DOHH2 (cell line): Measurements from ENCODE around the gene VDAC2.
A peak's percentile ranks its signal among the peaks of the same experiment; 100 is the strongest.
"Not testable (repeated sequence)": the region's sequence is repeated elsewhere in the genome, so short reads cannot be mapped to it uniquely, and the experiment has no call there.

Source experiments
- H3F3A ChIP-seq: fragments of 200-600 bp; sonication (generic), shearing (Covaris generic); 2 replicates; pipeline ENCODE4 v1.6.0; 2016; ENCODE audit warnings: antibody characterized with exemption, mild to moderate bottlenecking; ENCODE audit not compliant: control insufficient read depth, insufficient read depth
- H3K27ac ChIP-seq: fragments of 200-600 bp; sonication (generic); 2 replicates; pipeline ENCODE4 v1.5.1; 2014; ENCODE audit warnings: low read depth, mild to moderate bottlenecking, low read length, moderate library complexity
- H3K27me3 ChIP-seq: fragments of 200-600 bp; sonication (generic); 2 replicates; pipeline ENCODE4 v1.6.1; 2014; ENCODE audit warnings: mild to moderate bottlenecking, low read length, mixed read lengths; ENCODE audit not compliant: control insufficient read depth
- H3K36me3 ChIP-seq: fragments of 200-600 bp; sonication (generic); 2 replicates; pipeline ENCODE4 v1.6.1; 2014; ENCODE audit warnings: mild to moderate bottlenecking, low read length, moderate library complexity, mixed read lengths; ENCODE audit not compliant: control insufficient read depth
- H3K4me1 ChIP-seq: fragments of 200-600 bp; sonication (generic); 2 replicates; pipeline ENCODE4 v1.6.1; 2014; ENCODE audit warnings: mild to moderate bottlenecking, low read length, mixed read lengths; ENCODE audit not compliant: control insufficient read depth
- H3K4me2 ChIP-seq: fragments of 200-600 bp; sonication (generic); 2 replicates; pipeline ENCODE4 v1.6.0; 2014; ENCODE audit warnings: mild to moderate bottlenecking, low read length, moderate library complexity
- H3K4me3 ChIP-seq: fragments of 200-600 bp; sonication (generic); 2 replicates; pipeline ENCODE4 v1.5.1; 2014; ENCODE audit warnings: mild to moderate bottlenecking, low read length, mixed read lengths
- H3K79me2 ChIP-seq: fragments of 200-600 bp; sonication (generic); 2 replicates; pipeline ENCODE4 v1.6.1; 2014; ENCODE audit warnings: mild to moderate bottlenecking, low read length, mixed read lengths; ENCODE audit not compliant: control insufficient read depth
- H3K9me2 ChIP-seq: fragments of 200-600 bp; sonication (generic); replicated peaks from 2 replicates; pipeline ENCODE4 v1.6.1; 2014; ENCODE audit warnings: mild to moderate bottlenecking, low read length, mixed read lengths; ENCODE audit not compliant: control insufficient read depth
- H3K9me3 ChIP-seq: fragments of 200-600 bp; sonication (generic); 2 replicates; pipeline ENCODE4 v1.6.1; 2014; ENCODE audit warnings: antibody characterized with exemption, low read length, mixed read lengths; ENCODE audit not compliant: control insufficient read depth, insufficient read depth
- H4K20me1 ChIP-seq: fragments of 200-600 bp; sonication (generic); 2 replicates; pipeline ENCODE4 v1.6.0; 2014; ENCODE audit warnings: low read depth, mild to moderate bottlenecking, antibody characterized with exemption, low read length, moderate library complexity; ENCODE audit not compliant: control insufficient read depth, insufficient read depth
- CTCF ChIP-seq: fragments of 200-600 bp; sonication (generic); IDR thresholded peaks from one replicate; pipeline ENCODE4 v1.5.1; 2014; ENCODE audit warnings: antibody characterized with exemption, mild to moderate bottlenecking, low read depth, low read length; ENCODE audit not compliant: poor library complexity, severe bottlenecking
- EZH2phosphoT487 ChIP-seq: fragments of 200-600 bp; sonication (generic); IDR thresholded peaks from 2 replicates; pipeline ENCODE4 v1.6.1; 2017; ENCODE audit warnings: borderline replicate concordance, mild to moderate bottlenecking, antibody characterized with exemption, low read length, moderate library complexity, mixed read lengths

Gene VDAC2

GRCh38 chr10:75211007-75211691, 553 bp downstream of the VDAC2 start:
- Histone ChIP-seq H3K4me3 (peak overlapping the region; percentile 89), H3K27ac (peak overlapping the region; percentile 80), H3F3A (no peaks in the 10 kb centered on the region), H3K27me3 (no peaks in the 10 kb centered on the region), H3K36me3 (peaks cover 50% of the 10 kb centered on the region), H4K20me1 (peaks cover 9% of the 10 kb centered on the region; the same call in 1 of the 2 replicates), H3K9me3 (no peaks in the 10 kb centered on the region), H3K4me2 (peak overlapping the region; percentile 93), H3K9me2 (no peaks in the 10 kb centered on the region), H3K79me2 (peaks cover 56% of the 10 kb centered on the region), H3K4me1 (peaks cover 23% of the 10 kb centered on the region)
- TF ChIP-seq CTCF (no peak), EZH2phosphoT487 (no peak)

- no peak overlapping the region for H3K27ac ChIP-seq
- H4K20me1 ChIP-seq: peaks cover 9% of the 10 kb centered on the region; the same call in 1 of the 2 replicates
- H3K4me2 ChIP-seq: peak overlapping the region; percentile 93
- no peaks in the 10 kb centered on the region for H3F3A ChIP-seq
- H3K9me3 ChIP-seq: no peaks in the 10 kb centered on the region
- H3K27me3 ChIP-seq: no peaks in the 10 kb centered on the region
- peak overlapping the region; percentile 89 for H3K4me3 ChIP-seq
- peaks cover 62% of the 10 kb centered on the region for H3K36me3 ChIP-seq
- H3K79me2 ChIP-seq: peaks cover 68% of the 10 kb centered on the region
- no peaks in the 10 kb centered on the region for H3K9me2 ChIP-seq
- H3K4me1 ChIP-seq: peaks cover 23% of the 10 kb centered on the region
- no peak for TF ChIP-seq EZH2phosphoT487
- TF ChIP-seq CTCF: no peak
These were observed 1.7 kb downstream of the VDAC2 start for GRCh38 chr10:75212343-75212742.

- Histone ChIP-seq H3K36me3 (peaks cover 94% of the 10 kb centered on the region), H3F3A (peaks cover 12% of the 10 kb centered on the region; the same call in 1 of the 2 replicates), H3K4me1 (0 out of 2 replicates have a peak, but pooled peaks cover 4% of the 10 kb centered on the region), H3K9me2 (no peaks in the 10 kb centered on the region), H3K9me3 (no peaks in the 10 kb centered on the region), H3K27me3 (no peaks in the 10 kb centered on the region), H3K4me2 (no peak overlapping the region), H3K27ac (no peak overlapping the region), H3K4me3 (no peak overlapping the region), H3K79me2 (peaks cover 91% of the 10 kb centered on the region), H4K20me1 (peaks cover 14% of the 10 kb centered on the region; the same call in 1 of the 2 replicates)
- no peak for TF ChIP-seq EZH2phosphoT487
These were observed 9.7 kb downstream of the VDAC2 start for GRCh38 chr10:75220274-75220673.

GRCh38 chr10:75221492-75221891, 10.9 kb downstream of the VDAC2 start:
- H3K4me2 ChIP-seq, H3K4me3 ChIP-seq, H3K9me2 ChIP-seq, H3K27ac ChIP-seq, H3K4me1 ChIP-seq, H3K27me3 ChIP-seq, H3K9me3 ChIP-seq: not testable (repeated sequence)
- Histone ChIP-seq H4K20me1 (peaks cover 17% of the 10 kb centered on the region; the same call in 1 of the 2 replicates), H3K36me3 (peaks cover 94% of the 10 kb centered on the region), H3K79me2 (peaks cover 91% of the 10 kb centered on the region), H3F3A (peaks cover 12% of the 10 kb centered on the region; the same call in 1 of the 2 replicates)
